ENCODE results near the gene CERS2. TPM values are rescaled to one million over a fixed set of nuclear protein-coding genes. Genes with fewer than 3 reads are reported as not detected.

The CERS2 gene
- total RNA-seq, 4 donors from 2014 or later: 35.2 to 142 (median 101) TPM

DNA sequence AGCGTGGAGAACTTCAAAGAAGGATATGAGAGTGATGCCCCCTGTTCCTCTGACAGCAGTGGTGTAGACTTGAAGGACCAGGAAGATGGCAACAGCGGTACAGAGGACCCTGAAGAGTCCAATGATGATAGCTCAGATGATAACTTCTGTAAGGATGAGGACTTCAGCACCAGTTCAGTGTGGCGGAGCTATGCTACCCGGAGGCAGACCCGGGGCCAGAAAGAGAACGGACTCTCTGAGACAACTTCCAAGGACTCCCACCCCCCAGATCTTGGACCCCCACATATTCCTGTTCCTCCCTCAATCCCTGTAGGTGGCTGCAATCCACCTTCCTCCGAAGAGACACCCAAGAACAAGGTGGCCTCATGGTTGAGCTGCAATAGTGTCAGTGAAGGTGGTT is 14.0 kb downstream of the CERS2 start:
- no peak for DNase-seq
- Histone ChIP-seq H3K36me3 (peaks cover 0 to 78% (median 26%) of the 10 kb centered on the region in 4 donors), H3K27me3 (no peaks in the 10 kb centered on the region), H3K4me3 (no peak overlapping the region), H3K27ac (no peak overlapping the region), H3K4me1 (no peaks in the 10 kb centered on the region), H3K9me3 (no peaks in the 10 kb centered on the region)
- intact Hi-C loops (cut with DNase I; ENCODE audit: low total_unique reads) (no loop called here), in situ Hi-C loops (cut with MboI; ENCODE audit: low pct_ligation_motif_present in 1 of 4, low pct_unique_long_range_greater_than_20kb in 1 of 4, low sequenced_read_pairs in 3 of 4) (no loop called here)
- TF ChIP-seq EP300 (IDR thresholded peaks at IDR 0.05; ENCODE audit: low read depth) (no peak), POLR2AphosphoS5 (IDR thresholded peaks at IDR 0.05) (no peak), POLR2A (IDR thresholded peaks at IDR 0.05) (no peak)
- TF ChIP-seq, protein P1, sequence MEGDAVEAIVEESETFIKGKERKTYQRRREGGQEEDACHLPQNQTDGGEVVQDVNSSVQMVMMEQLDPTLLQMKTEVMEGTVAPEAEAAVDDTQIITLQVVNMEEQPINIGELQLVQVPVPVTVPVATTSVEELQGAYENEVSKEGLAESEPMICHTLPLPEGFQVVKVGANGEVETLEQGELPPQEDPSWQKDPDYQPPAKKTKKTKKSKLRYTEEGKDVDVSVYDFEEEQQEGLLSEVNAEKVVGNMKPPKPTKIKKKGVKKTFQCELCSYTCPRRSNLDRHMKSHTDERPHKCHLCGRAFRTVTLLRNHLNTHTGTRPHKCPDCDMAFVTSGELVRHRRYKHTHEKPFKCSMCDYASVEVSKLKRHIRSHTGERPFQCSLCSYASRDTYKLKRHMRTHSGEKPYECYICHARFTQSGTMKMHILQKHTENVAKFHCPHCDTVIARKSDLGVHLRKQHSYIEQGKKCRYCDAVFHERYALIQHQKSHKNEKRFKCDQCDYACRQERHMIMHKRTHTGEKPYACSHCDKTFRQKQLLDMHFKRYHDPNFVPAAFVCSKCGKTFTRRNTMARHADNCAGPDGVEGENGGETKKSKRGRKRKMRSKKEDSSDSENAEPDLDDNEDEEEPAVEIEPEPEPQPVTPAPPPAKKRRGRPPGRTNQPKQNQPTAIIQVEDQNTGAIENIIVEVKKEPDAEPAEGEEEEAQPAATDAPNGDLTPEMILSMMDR (IDR thresholded peaks at IDR 0.05): no peak
- 94 to 100% methylated on average over 1 to 7 of the region's 7 CpGs for WGBS, 2 donors (ENCODE audit: low coverage in 1 of 2)

DNA sequence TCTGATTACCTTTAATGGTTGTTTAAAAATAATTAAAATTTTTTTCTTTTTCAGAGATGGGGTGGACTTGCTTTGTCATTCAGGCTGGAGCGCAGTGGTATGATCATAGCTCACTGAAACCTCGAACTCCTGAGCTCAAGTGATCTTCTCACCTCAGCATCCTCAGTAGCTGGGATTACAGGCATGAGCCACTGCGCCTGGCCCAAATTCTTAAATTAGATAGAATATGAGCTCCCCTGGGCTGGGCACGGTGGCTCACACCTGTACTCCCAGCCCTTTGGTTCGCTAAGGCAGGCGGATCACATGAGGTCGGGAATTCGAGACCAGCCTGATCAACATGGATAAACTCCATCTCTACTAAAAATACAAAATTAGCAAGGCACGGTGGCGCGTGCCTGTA is 17.0 kb downstream of the CERS2 start:
- intact Hi-C loops (cut with DNase I; ENCODE audit: low total_unique reads): no loop called here
- Histone ChIP-seq H3K27ac (no peak overlapping the region), H3K4me1 (no peaks in the 10 kb centered on the region), H3K9me3 (no peaks in the 10 kb centered on the region), H3K36me3 (peaks cover 0 to 78% (median 20%) of the 10 kb centered on the region in 4 donors), H3K27me3 (no peaks in the 10 kb centered on the region), H3K4me3 (no peak overlapping the region)
- in situ Hi-C loops (cut with MboI; ENCODE audit: low pct_ligation_motif_present in 1 of 4, low pct_unique_long_range_greater_than_20kb in 1 of 4, low sequenced_read_pairs in 3 of 4): no loop called here
- TF ChIP-seq POLR2A (IDR thresholded peaks at IDR 0.05): no peak
- no peak for TF ChIP-seq POLR2AphosphoS5 (IDR thresholded peaks at IDR 0.05)
- no peak for TF ChIP-seq EP300 (IDR thresholded peaks at IDR 0.05; ENCODE audit: low read depth)
- TF ChIP-seq, protein P1 (IDR thresholded peaks at IDR 0.05): no peak
- no peak for DNase-seq
- WGBS, 2 donors (ENCODE audit: low coverage in 1 of 2): 96% methylated on average over 11 of the region's 11 CpGs; no CpG with 5 or more reads in 1 of the 2 donors

DNA sequence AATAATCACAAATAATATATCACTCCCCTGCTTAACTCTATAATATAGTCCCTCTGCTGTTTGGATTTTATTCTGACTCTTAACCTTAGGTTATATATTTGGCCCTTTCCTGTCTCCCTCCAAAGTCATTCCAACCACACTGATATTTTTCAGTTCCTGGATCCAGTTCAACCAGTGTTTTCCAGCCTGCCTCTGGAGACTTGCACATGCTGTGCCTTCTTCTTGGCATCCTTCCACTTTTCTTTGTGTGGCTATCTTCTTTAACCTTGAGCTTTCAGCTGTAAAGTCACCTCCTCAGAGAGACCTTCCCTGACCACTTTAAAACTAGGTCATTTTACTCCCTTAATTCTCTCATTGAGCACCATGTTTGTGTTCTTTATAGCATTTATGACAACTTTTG is 19.4 kb downstream of the CERS2 start:
- DNase-seq: no peak
- Histone ChIP-seq H3K9me3 (no peaks in the 10 kb centered on the region), H3K4me3 (no peak overlapping the region), H3K27me3 (no peaks in the 10 kb centered on the region), H3K27ac (no peak overlapping the region), H3K4me1 (no peaks in the 10 kb centered on the region), H3K36me3 (peaks cover 0 to 71% (median 27%) of the 10 kb centered on the region in 4 donors)
- in situ Hi-C loops (cut with MboI; ENCODE audit: low pct_ligation_motif_present in 1 of 4, low pct_unique_long_range_greater_than_20kb in 1 of 4, low sequenced_read_pairs in 3 of 4) (no loop called here), intact Hi-C loops (cut with DNase I; ENCODE audit: low total_unique reads) (no loop called here)
- TF ChIP-seq POLR2AphosphoS5 (IDR thresholded peaks at IDR 0.05): no peak
- TF ChIP-seq EP300 (IDR thresholded peaks at IDR 0.05; ENCODE audit: low read depth): no peak
- no peak for TF ChIP-seq POLR2A (IDR thresholded peaks at IDR 0.05)
- TF ChIP-seq, protein P1 (IDR thresholded peaks at IDR 0.05): no peak

DNA sequence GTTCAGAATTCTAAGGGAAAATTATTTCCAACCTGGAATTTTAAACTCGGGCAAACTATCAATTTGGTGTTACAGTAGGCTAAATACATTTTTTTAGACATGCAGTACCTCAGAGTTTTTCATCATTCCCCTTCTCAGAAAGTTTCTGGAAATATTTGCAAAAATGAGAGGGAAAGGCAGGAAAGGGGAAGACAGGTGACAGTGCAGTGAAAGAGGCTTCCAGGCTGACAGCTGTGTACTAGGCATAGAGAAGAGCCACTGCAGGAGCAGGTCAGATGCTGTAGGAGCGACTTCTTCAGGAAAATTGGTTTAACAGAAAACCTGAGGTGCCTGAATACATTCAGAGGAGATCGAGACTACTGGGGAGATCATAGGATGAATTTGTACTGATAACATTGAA is 19.9 kb downstream of the CERS2 start:
- no peak for DNase-seq
- Histone ChIP-seq H3K9me3 (no peaks in the 10 kb centered on the region), H3K27ac (no peak overlapping the region), H3K4me3 (no peak overlapping the region), H3K4me1 (no peaks in the 10 kb centered on the region), H3K36me3 (peaks cover 0 to 72% (median 26%) of the 10 kb centered on the region in 4 donors), H3K27me3 (no peaks in the 10 kb centered on the region)
- TF ChIP-seq POLR2A (IDR thresholded peaks at IDR 0.05) (no peak), POLR2AphosphoS5 (IDR thresholded peaks at IDR 0.05) (no peak), EP300 (IDR thresholded peaks at IDR 0.05; ENCODE audit: low read depth) (no peak)
- TF ChIP-seq, protein P1 (IDR thresholded peaks at IDR 0.05): no peak
- intact Hi-C loops (cut with DNase I; ENCODE audit: low total_unique reads): no loop called here
- in situ Hi-C loops (cut with MboI; ENCODE audit: low pct_ligation_motif_present in 1 of 4, low pct_unique_long_range_greater_than_20kb in 1 of 4, low sequenced_read_pairs in 3 of 4): no loop called here
- 91 to 92% methylated on average over 3 of the region's 3 CpGs for WGBS, 2 donors (ENCODE audit: low coverage in 1 of 2)

Data from transverse colon (tissue), 4 donors.